IMR-90 (cell line): ENCODE data around the gene MUC20. TPM values are rescaled to one million over a fixed set of nuclear protein-coding genes. Genes with fewer than 3 reads are reported as not detected.
"Not testable (repeated sequence)": the region's sequence is repeated elsewhere in the genome, so short reads cannot be mapped to it uniquely, and the experiment has no call there.

ENCODE experiments used
- ATAC-seq: fragments of 200-7000 bp; cut with Tn5 transposase; 2 replicates; pipeline ENCODE4 v1.9.1; 2020; ENCODE audit warnings: low read depth, mild to moderate bottlenecking, moderate library complexity
- BruUV-seq: library from RNA; stranded (reverse); fragments of 400-500 nt; replicated peaks from 2 replicates; lab custom pipeline; 2021; lab: Mats Ljungman, UMichigan
- CTCF ChIA-PET: fragments of 300-600 bp; formaldehyde crosslinking; extraction: SDS; loops from one replicate; lab custom pipeline; 2021; ENCODE audit warnings: antibody characterized with exemption; lab: Yijun Ruan, JAX
- POLR2A ChIA-PET: fragments of 300-600 bp; sonication (Branson Sonifier 250); formaldehyde crosslinking; loops from one replicate; lab custom pipeline; 2022; ENCODE audit warnings: antibody characterized with exemption; ENCODE audit not compliant: unreplicated experiment; lab: Charles Lee
- DNase-seq: peaks from one replicate; pipeline ENCODE4 v3.0.0; 2013
- H2AFZ ChIP-seq: replicated peaks from 2 replicates; pipeline ENCODE3; 2013; ENCODE audit warnings: low read length, mild to moderate bottlenecking; ENCODE audit not compliant: poor library complexity
- H2AK5ac ChIP-seq: 2 replicates; pipeline ENCODE4 v1.6.1; 2013; ENCODE audit warnings: low read depth, low read length, inconsistent platforms
- H2AK9ac ChIP-seq: replicated peaks from 2 replicates; pipeline ENCODE3; 2013; ENCODE audit warnings: mild to moderate bottlenecking, low read depth, low read length, moderate library complexity; ENCODE audit not compliant: poor library complexity
- H2BK120ac ChIP-seq: 2 replicates; pipeline ENCODE4 v1.6.1; 2013; ENCODE audit warnings: low read depth, low read length, inconsistent platforms
- H2BK15ac ChIP-seq: 3 replicates; pipeline ENCODE4 v1.6.1; 2013; ENCODE audit warnings: low read depth, low read length, inconsistent platforms
- H2BK20ac ChIP-seq: 2 replicates; pipeline ENCODE4 v1.6.1; 2013; ENCODE audit warnings: low read depth, mild to moderate bottlenecking, inconsistent platforms, low read length, moderate library complexity
- H2BK5ac ChIP-seq: 2 replicates; pipeline ENCODE4 v1.6.1; 2013; ENCODE audit warnings: mild to moderate bottlenecking, low read depth, low read length, inconsistent platforms; ENCODE audit not compliant: poor library complexity, severe bottlenecking
- H3K14ac ChIP-seq: replicated peaks from 2 replicates; pipeline ENCODE4 v1.6.1; 2013; ENCODE audit warnings: low read depth, low read length, inconsistent platforms
- H3K18ac ChIP-seq: 2 replicates; pipeline ENCODE4 v1.6.1; 2013; ENCODE audit warnings: low read depth, low read length, control low read depth
- H3K23ac ChIP-seq: 2 replicates; pipeline ENCODE4 v1.6.1; 2013; ENCODE audit warnings: low read depth, low read length, inconsistent platforms
- H3K27ac ChIP-seq: 2 replicates; pipeline ENCODE4 v1.5.1; 2013; ENCODE audit warnings: mild to moderate bottlenecking, control low read depth, low read length; ENCODE audit not compliant: insufficient read depth
- H3K27me3 ChIP-seq: 2 replicates; pipeline ENCODE4 v1.6.1; 2013; ENCODE audit warnings: low read length; ENCODE audit not compliant: control insufficient read depth, insufficient read depth
- H3K36me3 ChIP-seq: 2 replicates; pipeline ENCODE4 v1.6.1; 2013; ENCODE audit warnings: low read length, mixed read lengths; ENCODE audit not compliant: control insufficient read depth, insufficient read depth
- H3K4ac ChIP-seq: 2 replicates; pipeline ENCODE4 v1.6.1; 2013; ENCODE audit warnings: low read depth, low read length, inconsistent platforms
- H3K4me1 ChIP-seq: 2 replicates; pipeline ENCODE4 v1.6.1; 2013; ENCODE audit warnings: low read length, mixed read lengths; ENCODE audit not compliant: control insufficient read depth, insufficient read depth
- H3K4me2 ChIP-seq: 2 replicates; pipeline ENCODE4 v1.6.1; 2013; ENCODE audit warnings: low read depth, mild to moderate bottlenecking, control low read depth, low read length, moderate library complexity
- H3K4me3 ChIP-seq: 2 replicates; pipeline ENCODE4 v1.5.1; 2013; ENCODE audit warnings: low read depth, mild to moderate bottlenecking, control low read depth, low read length, moderate library complexity; ENCODE audit not compliant: insufficient read depth
- H3K56ac ChIP-seq: 2 replicates; pipeline ENCODE4 v1.6.1; 2013; ENCODE audit warnings: low read length, inconsistent platforms; ENCODE audit not compliant: insufficient read depth; ENCODE audit errors: extremely low read depth
- H3K79me1 ChIP-seq, 2 experiments: 2 replicates each; pipeline ENCODE4 v1.6.1; 2013; ENCODE audit warnings: low read length in 2 of 2, inconsistent platforms in 1 of 2, low read depth in 1 of 2
- H3K9ac ChIP-seq: 2 replicates; pipeline ENCODE4 v1.6.1; 2013; ENCODE audit warnings: low read depth, low read length, control low read depth
- H3K9me1 ChIP-seq: 2 replicates; pipeline ENCODE4 v1.6.1; 2013; ENCODE audit warnings: low read length, inconsistent platforms; ENCODE audit not compliant: insufficient read depth
- H3K9me3 ChIP-seq: 2 replicates; pipeline ENCODE4 v1.6.1; 2013; ENCODE audit warnings: low read length; ENCODE audit not compliant: control insufficient read depth, insufficient read depth
- H4K20me1 ChIP-seq: 2 replicates; pipeline ENCODE4 v1.6.1; 2013; ENCODE audit warnings: low read length, inconsistent platforms; ENCODE audit not compliant: insufficient read depth
- H4K5ac ChIP-seq: 2 replicates; pipeline ENCODE4 v1.6.1; 2013; ENCODE audit warnings: mild to moderate bottlenecking, low read depth, low read length, control low read depth
- H4K8ac ChIP-seq, 2 experiments: 2 replicates each; pipeline ENCODE4 v1.6.1; 2013; ENCODE audit warnings: low read depth in 2 of 2, low read length in 2 of 2, control low read depth in 1 of 2, inconsistent platforms in 1 of 2
- H4K91ac ChIP-seq: 2 replicates; pipeline ENCODE4 v1.6.1; 2013; ENCODE audit warnings: low read depth, low read length, inconsistent platforms; ENCODE audit not compliant: insufficient read depth
- WGBS, 2 experiments: methylation state at CpG; one replicate each; pipeline versions ENCODE4 v1.1.5 to v1.1.7; 2013; ENCODE audit warnings: missing lambda C conversion rate in 2 of 2; ENCODE audit not compliant: insufficient read length in 1 of 2; ENCODE audit errors: extremely low coverage in 2 of 2; 5-methylcytosine and 5-hydroxymethylcytosine counted together
- dilution Hi-C: fragments of 300-500 bp; cut with HindIII; formaldehyde crosslinking; loops from one replicate; pipeline ENCODE4 v1.14.3; 2018; ENCODE audit warnings: low sequenced_read_pairs; ENCODE audit not compliant: unreplicated experiment
- in situ Hi-C: fragments of 300-500 bp; cut with MboI; formaldehyde crosslinking; loops from 3 replicates; pipeline ENCODE4 v1.14.3; 2019; ENCODE audit warnings: low sequenced_read_pairs, inconsistent platforms, mixed read lengths
- intact Hi-C: fragments of 100-400 bp; cut with micrococcal nuclease; formaldehyde crosslinking; loops from 2 replicates; pipeline ENCODE4 v1.10.0; 2022
- polyA plus RNA-seq, 3 experiments: library from polyadenylated mRNA; depleted of rRNA; stranded (reverse); fragments of >200 nt; gene quantifications; 2 replicates each; pipeline ENCODE4 v1.2.3, GENCODE V29; 2012; ENCODE audit warnings: low replicate concordance in 1 of 3
- total RNA-seq: library from RNA; depleted of rRNA; stranded (reverse); fragments of >200 nt; gene quantifications from 2 replicates; pipeline ENCODE4 v1.2.3, GENCODE V29; 2012

MUC20 gene
- total and polyA plus RNA-seq, 2 of the 4 experiments (the other 2 are of a cell fraction) = 0.12 TPM; not detected in 1

GRCh38 chr3:195710126-195710905 lies 10.5 kb upstream of the MUC20 start:
- H4K5ac ChIP-seq, BruUV-seq, H2BK20ac ChIP-seq, POLR2A ChIA-PET, H3K9ac ChIP-seq, dilution Hi-C loops, H3K18ac ChIP-seq, H2AFZ ChIP-seq, H2AK9ac ChIP-seq, H3K4me3 ChIP-seq, H3K14ac ChIP-seq, H3K4ac ChIP-seq, H3K27ac ChIP-seq, H2AK5ac ChIP-seq, H3K56ac ChIP-seq, ATAC-seq, H3K27me3 ChIP-seq, H4K20me1 ChIP-seq, H3K36me3 ChIP-seq, H3K79me1 ChIP-seq, H4K8ac ChIP-seq, H3K9me3 ChIP-seq, CTCF ChIA-PET, H3K23ac ChIP-seq, H2BK120ac ChIP-seq, H3K4me2 ChIP-seq, DNase-seq, H3K9me1 ChIP-seq, in situ Hi-C loops, intact Hi-C loops, H3K4me1 ChIP-seq, H2BK5ac ChIP-seq, H4K91ac ChIP-seq, H2BK15ac ChIP-seq: not testable (repeated sequence)
- WGBS, 2 experiments = 77% methylated on average over 5 of the region's 6 CpGs; no CpG with 5 or more reads in 1 of the 2 experiments

DNA sequence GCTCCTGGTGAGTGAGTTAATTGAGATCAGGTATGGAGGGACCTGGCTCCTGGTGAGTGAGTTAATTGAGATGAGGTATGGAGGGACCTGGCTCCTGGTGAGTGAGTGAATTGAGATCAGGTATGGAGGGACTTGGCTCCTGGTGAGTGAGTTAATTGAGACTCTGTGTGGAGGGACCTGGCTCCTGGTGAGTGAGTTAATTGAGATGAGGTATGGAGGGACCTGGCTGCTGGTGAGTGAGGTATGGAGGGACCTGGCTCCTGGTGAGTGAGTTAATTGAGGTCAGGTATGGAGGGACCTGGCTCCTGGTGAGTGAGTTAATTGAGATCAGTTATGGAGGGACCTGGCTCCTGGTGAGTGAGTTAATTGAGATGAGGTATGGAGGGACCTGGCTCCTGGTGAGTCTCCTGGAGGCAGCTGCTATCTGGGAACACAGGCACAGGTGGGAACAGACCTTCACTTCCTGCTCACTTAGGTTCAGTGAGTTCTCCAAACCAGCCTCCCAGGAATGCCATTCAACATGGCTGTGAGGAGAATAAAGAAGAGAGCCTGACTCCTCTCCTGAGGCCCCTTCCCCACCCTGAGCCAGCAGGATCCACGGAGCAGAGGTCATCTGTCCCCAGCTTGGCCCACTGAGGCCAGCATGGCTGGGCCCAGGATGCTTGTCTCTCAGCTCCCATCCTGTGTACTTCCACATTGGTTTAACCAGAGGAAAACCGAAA lies 9.5 kb upstream of the MUC20 start:
- H3K4me2 ChIP-seq, CTCF ChIA-PET, POLR2A ChIA-PET, dilution Hi-C loops, in situ Hi-C loops, H2BK5ac ChIP-seq, H3K56ac ChIP-seq, H2AFZ ChIP-seq, H2BK15ac ChIP-seq, H4K20me1 ChIP-seq, H3K27me3 ChIP-seq, DNase-seq, H3K9me1 ChIP-seq, H3K14ac ChIP-seq, H3K18ac ChIP-seq, H4K91ac ChIP-seq, H3K36me3 ChIP-seq, H3K23ac ChIP-seq, H2AK5ac ChIP-seq, H3K79me1 ChIP-seq, H3K4me3 ChIP-seq, H3K27ac ChIP-seq, BruUV-seq, H4K8ac ChIP-seq, H3K9ac ChIP-seq, H3K9me3 ChIP-seq, H4K5ac ChIP-seq, H3K4me1 ChIP-seq, intact Hi-C loops, H2BK20ac ChIP-seq, H2AK9ac ChIP-seq, H2BK120ac ChIP-seq, ATAC-seq, H3K4ac ChIP-seq: not testable (repeated sequence)
- WGBS, 2 experiments = 38% methylated on average over 1 of the region's 2 CpGs; no CpG with 5 or more reads in 1 of the 2 experiments
